Measurements from ENCODE around the gene PRKN.

The PRKN gene

DNA sequence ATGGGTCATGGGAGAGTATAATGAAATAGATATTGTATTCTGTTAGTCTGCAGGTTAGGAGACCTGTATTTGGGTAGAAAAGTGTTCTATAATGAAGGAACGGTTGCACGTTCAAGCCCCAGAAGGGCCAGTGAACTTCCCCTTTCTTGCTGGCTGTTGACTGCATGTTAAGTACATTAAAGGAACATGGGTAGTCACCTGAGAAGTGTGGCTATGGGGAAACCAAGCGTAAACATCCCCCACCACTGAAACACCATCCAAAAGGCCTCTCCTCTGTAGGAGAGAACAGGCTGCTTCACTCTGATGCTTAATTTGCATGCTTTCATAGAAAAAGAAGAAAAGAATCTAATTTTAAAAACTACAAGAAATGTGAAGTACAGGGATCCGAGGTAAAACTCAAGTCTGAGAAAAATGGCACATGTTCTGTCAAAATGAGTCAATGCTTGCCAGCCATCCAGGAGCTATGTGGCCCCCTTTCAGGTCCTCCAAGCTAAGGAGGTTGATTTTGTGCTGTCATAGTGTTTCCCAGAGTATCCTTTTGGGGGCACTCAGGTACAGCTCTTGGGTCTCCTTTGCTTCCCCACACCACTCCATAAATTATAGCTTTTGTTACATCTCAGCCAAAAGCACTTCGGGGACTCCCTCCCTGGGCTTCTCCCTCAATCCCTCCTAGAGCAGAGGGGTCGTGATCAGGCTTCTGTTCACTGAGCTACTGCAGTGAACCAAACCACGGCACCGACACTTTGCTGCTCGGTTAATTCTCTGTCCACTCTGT is 1170.0 kb downstream of the PRKN start:
- no peak overlapping the region for H3K18ac ChIP-seq (ENCODE audit: low read depth in 1 of 2, low read length in 2 of 2)

DNA sequence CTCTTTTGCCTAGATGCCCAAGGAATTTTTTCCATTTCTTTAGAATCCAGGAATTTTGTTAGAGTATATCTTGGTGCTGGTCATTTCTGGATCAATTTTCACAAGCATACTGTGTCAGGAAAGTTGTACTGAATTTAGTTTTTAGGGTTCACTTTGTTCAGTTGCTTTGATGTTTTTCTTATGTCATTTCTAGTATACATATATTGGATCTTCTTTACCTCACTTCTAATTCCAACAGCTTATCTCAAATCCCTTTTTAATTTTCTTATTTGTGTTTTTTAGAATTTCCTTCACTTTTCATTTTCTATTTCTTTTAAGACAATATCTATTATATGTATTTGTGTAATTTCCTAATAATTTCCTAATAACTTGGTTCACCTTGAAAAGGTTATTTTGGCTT is 1172.7 kb downstream of the PRKN start:
- Histone ChIP-seq H2BK120ac (ENCODE audit: low read depth, low read length) (no peak overlapping the region), H3K27me3 (ENCODE audit: control insufficient read depth in 1 of 2, insufficient read depth in 1 of 2, low read length in 2 of 2) (no peaks in the 10 kb centered on the region), H3K4me3 (ENCODE audit: insufficient read depth in 1 of 2, low read depth in 1 of 2, low read length in 2 of 2) (no peak overlapping the region), H3K9ac (ENCODE audit: low read length) (no peak overlapping the region), H3K36me3 (ENCODE audit: control insufficient read depth in 1 of 2, insufficient read depth in 2 of 2, low read depth in 1 of 2, low read length in 2 of 2) (no peaks in the 10 kb centered on the region), H3K27ac (ENCODE audit: low read length, poor library complexity, severe bottlenecking) (no peak overlapping the region), H3K9me3 (ENCODE audit: control insufficient read depth, low read length) (peaks cover 35% of the 10 kb centered on the region), H3K4me1 (ENCODE audit: control insufficient read depth, insufficient read depth, low read depth, low read length) (no peaks in the 10 kb centered on the region), H4K8ac (ENCODE audit: low read length) (no peak overlapping the region), H2BK12ac (ENCODE audit: low read length in 2 of 2) (no peak overlapping the region), H3K4me2 (ENCODE audit: low read length, poor library complexity, severe bottlenecking) (no peak overlapping the region), H4K91ac (ENCODE audit: low read length) (no peak overlapping the region), H3K4ac (ENCODE audit: low read depth in 1 of 2, low read length in 2 of 2) (no peak overlapping the region), H3K79me1 (replicated peaks; ENCODE audit: low read length, poor library complexity, severe bottlenecking) (no peaks in the 10 kb centered on the region), H2BK5ac (ENCODE audit: low read depth, low read length, poor library complexity, severe bottlenecking) (no peak overlapping the region), H3K14ac (ENCODE audit: low read length in 2 of 2) (no peak overlapping the region), H2AK5ac (ENCODE audit: low read length, severe bottlenecking) (no peak overlapping the region), H2BK15ac (ENCODE audit: low read depth, poor library complexity, severe bottlenecking) (no peak overlapping the region), H3K23ac (ENCODE audit: low read length in 2 of 2) (no peak overlapping the region), H2AFZ (ENCODE audit: low read depth, low read length) (no peak overlapping the region), H3K18ac (ENCODE audit: low read depth in 1 of 2, low read length in 2 of 2) (no peak overlapping the region)
- DNase-seq, result peak; percentile 0

More for the DNA sequence above, 1170.0 kb downstream of the PRKN start:
- Histone ChIP-seq H2AK5ac (ENCODE audit: low read length, severe bottlenecking) (no peak overlapping the region), H4K91ac (ENCODE audit: low read length) (no peak overlapping the region), H3K9me3 (ENCODE audit: control insufficient read depth, low read length) (peaks cover 39% of the 10 kb centered on the region), H4K8ac (ENCODE audit: low read length) (no peak overlapping the region), H3K14ac (ENCODE audit: low read length in 2 of 2) (no peak overlapping the region), H2BK12ac (ENCODE audit: low read length in 2 of 2) (no peak overlapping the region), H3K4me2 (ENCODE audit: low read length, poor library complexity, severe bottlenecking) (no peak overlapping the region), H3K9ac (ENCODE audit: low read length) (no peak overlapping the region), H3K79me1 (replicated peaks; ENCODE audit: low read length, poor library complexity, severe bottlenecking) (no peaks in the 10 kb centered on the region), H2BK15ac (ENCODE audit: low read depth, poor library complexity, severe bottlenecking) (no peak overlapping the region), H3K4me3 (ENCODE audit: insufficient read depth in 1 of 2, low read depth in 1 of 2, low read length in 2 of 2) (no peak overlapping the region), H3K4ac (ENCODE audit: low read depth in 1 of 2, low read length in 2 of 2) (no peak overlapping the region), H3K23ac (ENCODE audit: low read length in 2 of 2) (no peak overlapping the region), H2BK5ac (ENCODE audit: low read depth, low read length, poor library complexity, severe bottlenecking) (no peak overlapping the region), H3K36me3 (ENCODE audit: control insufficient read depth in 1 of 2, insufficient read depth in 2 of 2, low read depth in 1 of 2, low read length in 2 of 2) (no peaks in the 10 kb centered on the region), H2BK120ac (ENCODE audit: low read depth, low read length) (no peak overlapping the region), H2AFZ (ENCODE audit: low read depth, low read length) (no peak overlapping the region), H3K27me3 (ENCODE audit: control insufficient read depth in 1 of 2, insufficient read depth in 1 of 2, low read length in 2 of 2) (no peaks in the 10 kb centered on the region), H3K27ac (ENCODE audit: low read length, poor library complexity, severe bottlenecking) (no peak overlapping the region), H3K4me1 (ENCODE audit: control insufficient read depth, insufficient read depth, low read depth, low read length) (no peaks in the 10 kb centered on the region)
- DNase-seq, result no peak
- 66% methylated on average over 8 of the region's 9 CpGs for WGBS

DNA sequence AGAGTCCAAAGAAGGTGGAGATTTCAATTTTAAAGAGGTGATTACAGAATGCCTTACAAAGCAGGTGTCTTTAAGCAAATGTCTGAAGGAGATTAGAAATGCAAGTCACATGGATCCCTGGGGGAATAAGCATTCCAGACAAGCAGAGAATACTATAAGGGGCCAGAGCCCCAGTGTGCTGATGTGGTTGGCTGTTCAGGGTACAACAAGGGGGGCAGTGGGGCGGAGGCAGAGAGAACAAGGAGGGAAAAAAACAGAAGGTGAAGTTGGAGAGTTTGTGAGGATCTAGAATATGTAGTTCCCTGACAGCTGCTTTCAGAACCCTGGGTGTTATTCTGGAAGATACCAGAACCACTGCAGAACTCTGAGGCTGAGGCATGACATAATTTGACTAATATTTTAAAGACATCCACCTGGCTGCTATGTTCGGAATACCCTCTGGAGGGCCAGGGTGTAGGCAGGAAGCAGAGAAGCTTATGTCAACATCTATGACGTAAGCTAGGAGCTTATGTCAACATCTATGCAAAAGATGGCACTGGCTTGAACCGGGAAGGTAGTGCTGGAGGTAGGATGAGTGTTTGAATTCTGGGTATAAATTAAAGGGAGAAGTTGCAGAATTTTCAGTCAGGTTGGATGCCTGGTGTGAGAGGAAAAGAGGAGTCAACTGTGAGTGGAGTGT is 1177.5 kb downstream of the PRKN start:
- no peak overlapping the region for H2BK120ac ChIP-seq (ENCODE audit: low read depth, low read length)
- no peak overlapping the region for H2BK15ac ChIP-seq (ENCODE audit: low read depth, poor library complexity, severe bottlenecking)
- no peak overlapping the region for H3K4me2 ChIP-seq (ENCODE audit: low read length, poor library complexity, severe bottlenecking)
- H3K9ac ChIP-seq (ENCODE audit: low read length), result no peak overlapping the region
- no peak overlapping the region for H3K14ac ChIP-seq (ENCODE audit: low read length in 2 of 2)
- no peak overlapping the region for H3K4ac ChIP-seq (ENCODE audit: low read depth in 1 of 2, low read length in 2 of 2)
- H3K18ac ChIP-seq (ENCODE audit: low read depth in 1 of 2, low read length in 2 of 2), result no peak overlapping the region
- no peak overlapping the region for H4K8ac ChIP-seq (ENCODE audit: low read length)
- no peaks in the 10 kb centered on the region for H3K4me1 ChIP-seq (ENCODE audit: control insufficient read depth, insufficient read depth, low read depth, low read length)
- H3K27me3 ChIP-seq (ENCODE audit: control insufficient read depth in 1 of 2, insufficient read depth in 1 of 2, low read length in 2 of 2), result no peaks in the 10 kb centered on the region
- no peaks in the 10 kb centered on the region for H3K36me3 ChIP-seq (ENCODE audit: control insufficient read depth in 1 of 2, insufficient read depth in 2 of 2, low read depth in 1 of 2, low read length in 2 of 2)
- H3K4me3 ChIP-seq (ENCODE audit: insufficient read depth in 1 of 2, low read depth in 1 of 2, low read length in 2 of 2), result no peak overlapping the region
- H3K9me3 ChIP-seq (ENCODE audit: control insufficient read depth, low read length), result peaks cover 21% of the 10 kb centered on the region
- H2AK5ac ChIP-seq (ENCODE audit: low read length, severe bottlenecking), result no peak overlapping the region
- no peaks in the 10 kb centered on the region for H3K79me1 ChIP-seq (replicated peaks; ENCODE audit: low read length, poor library complexity, severe bottlenecking)
- no peak overlapping the region for H4K91ac ChIP-seq (ENCODE audit: low read length)
- 57% methylated on average over 4 of the region's 4 CpGs for WGBS
- H2BK5ac ChIP-seq (ENCODE audit: low read depth, low read length, poor library complexity, severe bottlenecking), result no peak overlapping the region
- DNase-seq, result no peak
- H2BK12ac ChIP-seq (ENCODE audit: low read length in 2 of 2), result no peak overlapping the region
- no peak overlapping the region for H3K23ac ChIP-seq (ENCODE audit: low read length in 2 of 2)
- no peak overlapping the region for H2AFZ ChIP-seq (ENCODE audit: low read depth, low read length)
- no peak overlapping the region for H3K27ac ChIP-seq (ENCODE audit: low read length, poor library complexity, severe bottlenecking)

DNA sequence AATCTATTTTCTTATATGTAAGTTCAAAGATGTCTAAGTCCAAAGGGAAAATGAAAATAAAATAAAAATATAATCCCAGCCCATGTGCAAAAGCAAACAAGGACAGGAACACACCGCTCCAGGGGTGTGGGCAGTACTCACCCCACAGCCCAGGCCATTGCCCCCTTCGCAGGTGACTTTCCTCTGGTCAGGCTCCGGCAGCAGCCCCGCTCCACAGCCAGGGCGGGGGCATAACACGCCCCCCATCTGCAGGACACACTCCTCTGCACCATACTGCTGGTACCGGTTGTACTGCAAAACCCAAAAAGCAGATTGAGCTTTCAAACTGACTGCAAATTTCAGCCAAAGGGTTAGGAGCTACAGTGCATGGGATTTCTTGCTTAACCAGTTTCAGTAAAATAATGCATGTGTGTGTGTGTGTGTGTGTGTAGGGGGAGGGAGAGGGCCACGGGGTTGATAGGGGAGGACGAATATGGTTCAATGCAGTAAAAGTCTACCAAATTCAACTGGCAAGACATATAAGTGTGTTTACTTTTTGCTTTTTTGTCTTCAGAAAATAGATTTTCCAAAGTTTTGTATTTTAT is 1178.8 kb downstream of the PRKN start:
- Histone ChIP-seq H3K9me3 (ENCODE audit: control insufficient read depth, low read length) (peaks cover 12% of the 10 kb centered on the region), H4K91ac (ENCODE audit: low read length) (no peak overlapping the region), H2AFZ (ENCODE audit: low read depth, low read length) (no peak overlapping the region), H2AK5ac (ENCODE audit: low read length, severe bottlenecking) (no peak overlapping the region), H2BK120ac (ENCODE audit: low read depth, low read length) (no peak overlapping the region), H3K79me1 (replicated peaks; ENCODE audit: low read length, poor library complexity, severe bottlenecking) (no peaks in the 10 kb centered on the region), H2BK5ac (ENCODE audit: low read depth, low read length, poor library complexity, severe bottlenecking) (no peak overlapping the region), H3K4me1 (ENCODE audit: control insufficient read depth, insufficient read depth, low read depth, low read length) (no peaks in the 10 kb centered on the region), H3K9ac (ENCODE audit: low read length) (no peak overlapping the region), H3K36me3 (ENCODE audit: control insufficient read depth in 1 of 2, insufficient read depth in 2 of 2, low read depth in 1 of 2, low read length in 2 of 2) (no peaks in the 10 kb centered on the region), H2BK12ac (ENCODE audit: low read length in 2 of 2) (no peak overlapping the region), H3K14ac (ENCODE audit: low read length in 2 of 2) (no peak overlapping the region), H3K18ac (ENCODE audit: low read depth in 1 of 2, low read length in 2 of 2) (no peak overlapping the region), H3K4me2 (ENCODE audit: low read length, poor library complexity, severe bottlenecking) (no peak overlapping the region), H2BK15ac (ENCODE audit: low read depth, poor library complexity, severe bottlenecking) (no peak overlapping the region), H3K23ac (ENCODE audit: low read length in 2 of 2) (no peak overlapping the region), H3K4ac (ENCODE audit: low read depth in 1 of 2, low read length in 2 of 2) (no peak overlapping the region), H3K27ac (ENCODE audit: low read length, poor library complexity, severe bottlenecking) (no peak overlapping the region), H4K8ac (ENCODE audit: low read length) (no peak overlapping the region), H3K27me3 (ENCODE audit: control insufficient read depth in 1 of 2, insufficient read depth in 1 of 2, low read length in 2 of 2) (no peaks in the 10 kb centered on the region), H3K4me3 (ENCODE audit: insufficient read depth in 1 of 2, low read depth in 1 of 2, low read length in 2 of 2) (no peak overlapping the region)
- no peak for DNase-seq
- 75% methylated on average over 6 of the region's 9 CpGs for WGBS
